Activated CD8-positive, alpha-beta memory T cell treated with anti-CD3 and anti-CD28 coated beads, Interleukin-2, amount 50 U/mL, for 24 hours (primary cell): ENCODE results near the gene ZAP70.

ENCODE experiments used
- DNase-seq: peaks from one replicate; pipeline ENCODE4 v3.0.0-alpha.2; 2020; ENCODE audit errors: extremely low read depth

Gene ZAP70

GRCh38 chr2:97785818-97786217, 72.4 kb downstream of the ZAP70 start:
- no peak for DNase-seq

DNA sequence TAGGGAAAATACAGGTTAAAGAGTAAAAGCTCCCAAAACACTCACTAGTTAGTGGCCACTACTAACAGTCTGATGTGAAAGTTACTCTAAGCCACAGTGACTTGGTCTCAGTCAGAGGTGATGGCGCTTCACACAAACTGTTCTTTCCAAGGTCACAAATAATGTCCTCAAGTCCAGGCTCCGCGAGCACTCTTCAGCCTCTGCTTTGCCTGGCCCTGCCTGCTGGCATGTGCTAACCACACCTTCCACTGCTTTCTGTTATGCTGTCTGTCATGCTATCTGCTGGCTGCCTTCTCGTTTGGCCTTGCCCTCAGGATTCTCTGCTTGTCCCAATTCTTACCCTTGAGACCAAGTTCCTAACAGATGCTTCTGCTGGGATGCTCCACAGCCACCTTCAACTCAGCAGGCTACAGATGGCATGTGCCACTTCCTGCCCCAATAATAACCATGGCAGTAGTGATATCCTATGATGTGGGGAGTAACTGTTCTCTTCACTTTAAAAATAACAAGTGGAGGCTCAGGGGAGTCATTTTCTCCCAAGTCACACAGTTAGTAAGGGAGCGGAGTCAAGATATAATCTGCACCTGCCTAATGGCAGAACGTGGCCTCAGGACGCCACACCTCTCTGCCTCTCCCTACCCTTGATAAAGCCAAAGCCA, 75.7 kb downstream of the ZAP70 start:
- no peak for DNase-seq
